ENCODE results near the gene ZCCHC4.
"Not testable (repeated sequence)": the region's sequence is repeated elsewhere in the genome, so short reads cannot be mapped to it uniquely, and the experiment has no call there.

ZCCHC4 gene

DNA sequence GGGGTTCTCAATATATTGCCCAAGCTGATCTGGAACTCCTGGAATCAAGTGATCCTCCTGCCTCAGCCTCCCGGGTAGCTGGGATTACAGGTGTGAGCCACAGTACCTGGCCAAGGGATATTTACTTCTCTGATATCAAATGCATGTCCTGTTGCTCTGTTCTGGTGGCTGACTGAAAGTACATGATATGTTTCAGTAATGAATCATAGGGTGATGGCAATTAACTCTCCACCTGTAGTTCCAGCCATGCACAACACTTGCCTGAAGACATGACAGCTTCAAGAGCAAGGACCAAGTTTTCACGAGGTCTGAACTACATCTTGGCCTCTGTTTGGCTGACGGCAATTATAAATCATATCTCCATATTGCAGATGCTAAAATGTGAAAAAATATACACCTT lies 9.1 kb downstream of the ZCCHC4 start:
- DNase-seq (ENCODE audit: low spot score) = peak; percentile 61

DNA sequence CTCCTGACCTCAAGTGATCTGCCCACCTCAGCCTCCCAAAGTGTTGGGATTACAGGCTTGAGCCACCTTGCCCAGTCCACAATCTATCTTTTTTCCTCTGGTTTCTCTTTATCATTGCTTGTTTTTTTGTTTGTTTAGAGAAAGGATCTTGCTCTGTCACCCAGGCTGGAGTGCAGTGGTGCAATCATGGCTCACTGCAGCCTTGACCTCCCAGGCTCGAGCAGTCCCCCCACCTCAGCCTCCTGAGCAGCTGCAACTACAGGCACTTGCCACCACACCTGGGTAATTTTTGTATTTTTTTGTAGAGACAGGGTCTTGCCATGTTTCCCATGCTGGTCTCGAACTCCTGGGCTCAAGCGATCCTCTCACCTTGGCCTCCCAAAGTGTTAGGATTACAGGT lies 15.9 kb downstream of the ZCCHC4 start:
- DNase-seq (ENCODE audit: low spot score) = not testable (repeated sequence)

DNA sequence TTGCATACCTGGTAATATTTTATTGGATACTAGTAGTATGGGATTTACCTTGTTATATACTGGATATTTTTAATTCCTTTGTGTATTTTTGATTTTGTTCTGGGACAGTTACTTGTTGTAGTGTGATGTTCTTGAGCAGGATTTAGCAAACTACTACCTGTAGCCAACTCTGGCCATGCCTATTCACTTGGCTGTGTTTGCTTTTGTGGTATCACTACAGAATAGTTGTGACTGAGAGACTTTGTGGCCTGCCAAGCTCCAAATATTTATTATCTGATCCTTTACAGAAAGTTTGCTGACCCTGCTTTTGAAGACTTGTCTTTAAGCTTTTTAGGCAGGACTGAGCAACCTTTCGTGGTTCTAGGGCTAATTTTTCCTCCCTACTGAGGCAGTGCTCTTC lies 17.8 kb downstream of the ZCCHC4 start:
- no peak for DNase-seq (ENCODE audit: low spot score)

DNA sequence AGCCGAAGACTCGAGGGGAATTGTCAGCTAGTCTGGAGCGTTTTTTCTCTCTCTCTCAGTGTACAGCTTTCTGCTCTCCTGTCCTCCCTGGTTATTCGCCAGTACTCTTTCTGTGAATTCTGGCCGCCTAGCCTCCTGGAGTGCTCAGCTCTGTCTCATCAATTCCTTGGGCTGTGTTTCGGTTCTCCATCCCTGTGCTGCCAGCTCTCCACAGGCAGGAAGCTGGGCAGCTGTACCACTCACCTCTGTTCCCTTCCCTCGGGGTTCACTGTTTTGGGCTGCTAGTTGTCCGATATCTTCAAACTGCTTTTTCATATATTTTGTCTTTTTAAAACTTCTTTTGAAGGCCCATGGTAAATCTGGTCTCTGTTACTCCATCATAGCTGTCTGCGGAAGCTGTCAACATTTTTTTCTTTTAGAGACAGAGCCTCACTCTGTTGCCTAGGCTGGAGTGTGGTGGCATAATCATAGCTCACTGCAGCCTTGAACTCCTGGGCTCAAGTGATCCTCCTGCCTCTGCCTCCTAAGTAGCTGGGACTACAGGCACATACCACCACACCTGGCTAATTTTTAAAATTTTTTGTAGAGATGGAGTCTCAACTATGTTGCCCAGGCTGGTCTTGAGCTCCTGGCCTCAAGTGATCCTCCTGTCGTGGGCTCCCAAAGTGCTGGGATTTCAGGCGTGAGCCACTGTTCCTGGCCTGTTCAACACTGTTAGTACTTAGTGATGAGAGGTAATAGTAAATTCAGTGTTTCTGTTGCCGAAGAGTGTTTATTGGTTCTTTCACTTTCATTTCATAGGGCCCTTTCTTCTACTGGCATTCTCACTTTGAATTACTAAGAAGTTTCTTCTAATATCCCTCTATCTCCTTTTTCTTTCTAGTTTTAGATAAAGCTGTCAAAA lies 18.6 kb downstream of the ZCCHC4 start:
- no peak for DNase-seq (ENCODE audit: low spot score)

DNA sequence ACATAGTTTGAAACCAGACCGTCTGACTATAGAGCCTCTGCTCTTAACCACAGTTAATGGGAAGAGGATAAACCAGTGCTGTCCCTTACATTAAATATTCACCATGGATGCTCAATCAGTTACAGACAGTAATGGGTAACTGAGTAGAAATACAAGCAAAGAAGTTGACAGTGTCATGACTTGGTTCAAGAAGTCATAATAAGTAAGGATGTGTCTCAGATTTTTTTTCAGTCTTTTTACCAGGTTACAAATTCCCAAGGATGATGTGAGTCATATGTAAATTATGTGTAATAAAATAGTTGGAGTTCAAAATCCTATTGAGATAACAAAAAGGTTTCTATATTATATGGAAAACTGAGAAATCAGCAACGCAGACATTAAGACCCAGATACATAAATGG lies 31.1 kb downstream of the ZCCHC4 start:
- peak; percentile 89 for DNase-seq (ENCODE audit: low spot score)

DNA sequence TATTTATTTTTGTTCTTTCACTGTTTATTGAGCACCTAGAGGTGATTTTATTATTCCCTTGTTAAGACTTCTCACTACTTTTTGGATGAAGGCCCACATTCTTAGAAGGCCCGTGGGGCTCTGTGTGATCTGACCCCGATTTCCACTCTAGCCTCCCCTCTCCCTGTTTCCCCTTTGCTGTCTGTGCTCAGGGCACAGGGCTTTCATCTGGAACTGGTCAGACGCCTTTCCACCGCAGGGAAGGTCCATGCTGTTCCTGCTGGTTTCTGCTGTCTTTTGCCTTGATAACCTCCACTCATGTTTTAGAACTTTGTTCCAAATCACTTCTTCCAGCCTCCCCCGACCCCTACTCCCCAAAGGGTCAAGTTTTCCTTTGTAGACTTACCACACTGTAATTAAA lies 33.2 kb downstream of the ZCCHC4 start:
- no peak for DNase-seq (ENCODE audit: low spot score)

DNA sequence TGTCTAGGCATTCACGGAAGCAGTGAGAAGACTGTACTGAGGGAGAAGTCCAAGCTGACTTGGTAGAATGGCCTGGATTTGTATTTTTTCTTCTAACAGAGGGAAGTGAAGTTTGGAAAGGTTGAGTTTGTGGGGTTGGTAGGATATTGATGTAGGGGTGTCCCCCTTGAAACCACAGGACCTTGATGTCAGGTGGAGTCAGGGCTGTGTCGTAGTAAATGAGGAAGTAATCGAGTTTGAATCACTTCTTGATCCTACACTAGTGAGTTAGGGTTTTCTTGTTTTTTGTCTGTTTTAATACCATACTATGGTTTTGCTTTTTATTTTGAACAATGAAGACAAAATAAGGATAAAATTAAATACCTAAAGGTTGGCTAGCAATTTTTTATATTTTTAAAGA lies 34.3 kb downstream of the ZCCHC4 start:
- DNase-seq (ENCODE audit: low spot score) = no peak

DNA sequence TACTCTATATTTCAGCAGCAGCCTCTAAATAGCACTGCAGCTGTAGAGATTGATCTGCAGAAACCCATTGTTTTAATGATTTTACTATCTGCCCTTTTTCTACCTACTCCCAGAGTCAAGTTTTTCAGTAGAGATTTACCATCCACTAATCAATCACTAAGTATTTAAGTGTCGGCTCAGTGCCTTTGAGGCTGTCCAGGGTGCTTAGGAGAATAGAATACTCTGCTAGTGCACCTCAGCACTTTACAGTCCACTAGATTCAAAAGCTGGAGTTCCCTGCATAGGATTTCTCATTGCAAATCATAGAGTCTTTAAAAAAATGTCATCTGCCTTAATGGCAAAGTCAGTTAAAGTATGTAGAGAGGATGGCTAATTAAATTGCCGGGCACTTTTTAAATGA lies 34.9 kb downstream of the ZCCHC4 start:
- peak; percentile 25 for DNase-seq (ENCODE audit: low spot score)

DNA sequence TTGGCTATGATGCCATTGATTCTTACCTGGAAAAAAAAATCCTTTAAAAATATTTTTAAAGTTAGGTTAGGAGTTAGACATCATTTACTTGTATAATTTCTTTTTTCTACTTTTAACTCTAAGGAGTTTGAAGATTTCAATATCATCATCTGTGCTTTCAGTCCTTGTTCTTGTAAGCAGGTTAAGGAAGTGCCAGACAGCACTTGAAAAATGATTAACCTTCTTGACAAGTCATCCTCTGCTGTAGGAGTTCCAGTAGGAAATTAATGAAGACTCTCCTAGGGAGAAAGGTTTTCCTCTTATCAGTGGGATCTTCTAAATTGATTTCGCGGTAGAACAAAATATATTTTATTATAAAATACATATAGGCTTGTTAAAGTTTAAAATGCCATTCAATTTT lies 35.4 kb downstream of the ZCCHC4 start:
- peak; percentile 58 for DNase-seq (ENCODE audit: low spot score)

DNA sequence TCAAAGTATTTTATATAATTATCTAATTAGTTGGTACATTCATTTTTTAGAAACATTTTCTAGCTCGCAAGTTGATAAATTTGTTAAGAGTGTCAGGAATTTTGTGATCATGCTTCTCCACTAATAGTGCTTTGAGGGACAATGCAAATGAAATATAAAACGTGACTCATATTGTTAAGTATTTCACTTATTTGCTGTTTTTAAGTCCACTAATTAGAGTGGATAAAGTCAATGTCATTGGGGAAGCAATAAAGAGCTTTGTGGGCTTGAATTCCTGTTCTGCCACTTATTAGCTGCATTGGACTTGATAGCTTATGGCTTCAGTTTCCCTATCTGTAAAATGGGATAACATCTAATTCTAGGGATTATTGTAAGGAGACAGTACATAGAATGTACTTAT lies 38.0 kb downstream of the ZCCHC4 start:
- no peak for DNase-seq (ENCODE audit: low spot score)

DNA sequence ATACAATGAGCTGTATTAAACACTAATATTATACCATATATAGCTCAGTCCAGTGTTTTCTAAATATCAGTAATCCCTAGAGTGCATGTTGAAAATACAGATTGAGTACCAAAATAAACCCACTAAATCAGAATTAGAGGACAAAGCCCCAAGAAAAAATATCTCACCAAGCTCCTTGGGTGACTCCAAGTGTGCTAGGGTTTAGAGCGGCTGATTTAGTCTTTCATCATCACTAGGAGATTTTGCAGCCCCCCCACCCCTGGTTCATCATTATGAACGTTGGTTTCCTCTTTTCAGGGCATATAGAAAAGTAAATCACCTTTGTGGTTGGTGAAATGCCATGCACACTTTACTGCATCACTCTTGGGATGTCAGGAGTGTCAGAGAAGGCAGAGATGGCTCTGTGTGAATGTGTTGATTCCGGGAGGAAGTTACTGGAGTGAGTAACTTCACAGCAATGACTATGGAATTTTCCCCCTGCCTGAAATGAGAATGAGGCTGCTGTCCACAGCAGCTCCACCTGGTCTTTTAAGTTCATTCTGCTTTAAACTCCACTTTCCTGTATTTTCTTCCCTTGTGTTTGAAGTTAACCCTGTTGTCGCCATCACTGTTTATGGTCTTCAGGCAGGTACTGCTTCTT lies 39.3 kb downstream of the ZCCHC4 start:
- DNase-seq (ENCODE audit: low spot score) = peak; percentile 81

DNA sequence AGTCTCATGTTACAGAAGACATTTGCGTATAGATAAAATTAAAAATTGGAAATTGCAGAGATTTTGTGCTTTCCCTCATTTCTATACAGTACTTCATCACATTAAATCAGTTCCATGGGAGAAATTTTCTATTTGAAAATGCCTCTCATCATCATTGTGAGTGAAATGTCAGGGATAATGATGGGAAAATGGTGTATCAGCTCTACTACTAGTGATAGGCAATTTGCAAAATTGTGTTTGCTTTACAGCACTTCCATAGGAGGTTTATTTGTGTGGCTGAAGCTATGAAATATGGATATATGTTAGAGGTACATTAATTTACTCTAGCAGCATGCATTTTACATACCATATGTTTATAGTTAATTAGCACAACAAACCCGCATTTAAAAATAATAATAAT lies 43.5 kb downstream of the ZCCHC4 start:
- no peak for DNase-seq (ENCODE audit: low spot score)

DNA sequence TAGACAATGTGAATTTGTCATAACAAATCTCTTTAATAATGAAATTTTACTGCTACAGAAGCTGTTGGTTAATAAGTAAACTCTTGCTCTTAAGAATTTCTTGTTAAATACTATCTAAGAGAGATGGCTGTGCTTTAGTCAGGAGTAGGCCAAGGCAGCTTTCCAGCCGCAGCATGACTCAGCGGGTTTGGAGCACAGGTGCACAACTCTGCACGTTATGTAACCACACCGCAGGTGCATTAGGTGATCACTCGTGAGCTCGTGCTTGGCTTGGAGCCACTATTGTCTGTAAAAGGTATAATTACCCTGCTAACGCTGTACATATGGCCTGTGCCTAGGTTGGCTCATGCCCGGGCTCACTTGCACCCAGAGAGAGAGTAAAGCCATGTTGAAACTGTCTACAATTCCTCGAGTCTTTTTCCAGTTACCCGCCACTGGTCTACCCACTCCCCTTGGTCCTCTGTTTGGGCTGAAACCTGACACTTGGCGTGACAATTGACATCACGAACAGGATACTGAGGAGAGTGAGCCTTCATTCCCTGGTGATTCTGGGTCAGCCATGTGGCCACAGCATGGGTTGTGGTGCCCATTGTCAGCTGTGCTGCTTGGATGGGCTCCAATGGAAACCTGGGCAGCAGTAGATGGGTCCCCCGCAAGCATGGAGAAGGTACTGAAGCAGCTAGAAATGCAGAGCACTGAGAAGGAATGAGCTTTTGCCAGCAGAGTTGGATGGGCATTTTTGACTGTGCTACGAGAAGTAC lies 46.1 kb downstream of the ZCCHC4 start:
- peak; percentile 90 for DNase-seq (ENCODE audit: low spot score)

DNA sequence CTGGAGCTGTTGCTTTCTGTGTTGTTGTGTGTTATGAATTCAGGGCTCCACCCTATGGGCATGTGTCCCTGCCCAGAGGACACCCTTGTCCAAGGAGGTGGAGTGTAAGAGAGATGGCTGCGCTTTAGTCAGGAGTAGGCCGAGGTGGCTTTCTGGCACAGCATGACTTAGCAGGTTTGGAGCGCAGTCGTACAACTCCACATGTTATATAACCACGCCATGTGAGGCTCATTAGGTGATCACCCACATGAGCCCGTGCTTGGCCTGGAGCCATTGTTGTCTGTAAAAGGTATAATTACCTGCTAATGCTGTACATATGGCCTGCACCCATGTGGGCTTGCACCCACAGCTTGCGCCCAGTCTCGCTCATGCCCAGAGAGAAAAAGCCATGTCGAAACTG lies 48.7 kb downstream of the ZCCHC4 start:
- DNase-seq (ENCODE audit: low spot score) = no peak

DNA sequence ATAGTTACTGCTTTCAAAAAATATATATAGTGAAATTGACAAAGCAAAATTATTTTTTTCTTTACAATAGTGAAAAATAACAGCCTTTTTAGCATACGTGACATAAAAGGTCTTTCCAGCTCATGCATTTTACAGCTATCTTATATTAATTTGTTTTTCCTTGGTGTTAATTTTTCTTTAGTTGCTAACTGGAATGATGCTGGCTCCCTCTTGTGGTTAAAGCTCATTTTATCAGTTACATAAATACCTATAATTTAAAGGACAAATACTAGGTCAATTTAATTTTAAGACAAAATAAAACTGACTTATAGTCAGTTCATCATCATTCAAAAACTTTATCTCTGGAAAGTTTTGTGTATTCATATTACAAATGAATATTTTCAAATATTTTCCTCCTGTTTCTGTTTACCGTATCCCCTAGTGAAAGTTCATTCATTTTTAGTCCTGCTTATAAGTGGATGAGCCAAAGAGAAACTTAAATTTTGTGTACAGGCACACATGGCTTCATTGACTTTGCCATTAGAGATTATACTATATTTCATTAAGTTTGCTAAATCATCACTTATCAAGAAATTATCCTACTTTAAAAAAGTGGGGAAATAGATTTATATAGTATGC lies 54.5 kb downstream of the ZCCHC4 start:
- peak; percentile 62 for DNase-seq (ENCODE audit: low spot score)

DNA sequence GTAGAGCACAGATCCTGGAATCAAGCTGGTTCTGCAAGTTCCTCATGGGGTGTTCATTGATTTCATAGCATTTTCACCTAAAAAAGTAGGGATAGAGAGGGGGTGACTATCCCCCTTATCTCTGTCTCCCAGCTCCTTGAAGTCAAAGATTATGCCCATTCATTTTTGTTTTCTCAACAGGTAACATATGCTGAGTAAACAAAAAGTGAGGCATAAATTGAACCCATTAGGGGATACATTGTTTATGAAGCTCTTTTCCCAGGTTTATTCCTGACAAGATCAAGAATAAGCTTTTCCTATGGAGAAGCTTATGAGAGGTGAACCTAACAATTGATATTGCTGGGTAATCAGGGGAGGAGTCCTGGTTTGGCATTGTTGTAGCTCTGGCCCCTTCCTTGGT lies 55.3 kb downstream of the ZCCHC4 start:
- DNase-seq (ENCODE audit: low spot score) = no peak

DNA sequence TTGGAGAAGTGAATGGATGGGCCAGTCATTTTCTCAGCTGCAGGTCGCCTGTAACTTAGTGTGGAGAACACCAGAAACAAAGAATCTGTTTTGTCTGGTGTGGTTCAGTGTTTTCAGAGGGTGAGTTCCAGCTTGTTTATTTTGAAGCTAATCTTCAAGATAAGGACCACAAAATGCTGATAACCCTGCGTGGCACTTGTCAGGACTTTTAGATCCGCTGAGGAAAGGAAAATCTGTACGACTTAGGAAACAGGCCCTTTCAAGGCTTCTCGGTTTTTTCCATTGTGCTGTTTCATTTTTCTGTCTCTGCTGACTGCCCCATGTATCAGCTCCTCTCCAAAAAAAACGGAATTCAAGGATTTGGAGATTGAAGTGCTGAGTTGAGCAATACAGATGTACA lies 55.7 kb downstream of the ZCCHC4 start:
- DNase-seq (ENCODE audit: low spot score) = no peak

DNA sequence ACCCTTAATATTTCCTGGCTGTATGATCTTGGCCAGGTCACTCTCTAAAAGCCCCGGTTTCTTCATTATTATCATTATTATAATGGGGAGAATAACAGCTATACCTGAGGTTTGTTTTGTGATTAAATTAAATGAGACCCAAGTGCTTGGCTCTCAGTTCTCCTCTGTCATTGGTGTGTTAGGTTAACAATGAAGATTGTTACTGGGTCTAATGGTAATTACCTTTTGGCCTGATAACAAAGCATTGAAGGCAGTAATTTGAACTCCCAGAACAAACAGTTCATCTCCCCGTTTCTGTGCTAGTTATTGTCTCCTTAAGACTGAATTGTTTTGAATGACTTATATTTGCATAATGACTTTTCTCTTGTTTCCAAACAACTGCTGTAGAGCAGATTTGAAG lies 57.7 kb downstream of the ZCCHC4 start:
- DNase-seq (ENCODE audit: low spot score) = no peak

DNA sequence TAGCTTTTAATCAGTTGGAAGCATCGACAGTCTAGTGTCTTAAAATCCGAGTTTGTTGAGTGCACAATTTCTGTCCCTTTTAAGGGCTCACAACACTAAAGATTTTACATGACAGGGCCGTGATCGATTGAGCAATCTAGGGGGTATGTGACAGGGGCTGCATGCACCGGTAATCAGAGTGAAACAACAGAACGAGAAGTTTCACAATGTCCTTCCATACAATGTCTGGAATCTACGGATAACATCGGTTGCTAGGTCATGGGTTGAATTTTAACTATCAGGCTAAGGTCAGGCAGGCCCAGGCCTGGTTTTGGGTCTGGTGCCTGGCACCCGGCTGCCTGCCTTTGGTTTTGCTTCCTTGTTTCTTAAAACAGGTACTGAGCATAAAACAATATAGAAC lies 60.0 kb downstream of the ZCCHC4 start:
- peak; percentile 57 for DNase-seq (ENCODE audit: low spot score)

DNA sequence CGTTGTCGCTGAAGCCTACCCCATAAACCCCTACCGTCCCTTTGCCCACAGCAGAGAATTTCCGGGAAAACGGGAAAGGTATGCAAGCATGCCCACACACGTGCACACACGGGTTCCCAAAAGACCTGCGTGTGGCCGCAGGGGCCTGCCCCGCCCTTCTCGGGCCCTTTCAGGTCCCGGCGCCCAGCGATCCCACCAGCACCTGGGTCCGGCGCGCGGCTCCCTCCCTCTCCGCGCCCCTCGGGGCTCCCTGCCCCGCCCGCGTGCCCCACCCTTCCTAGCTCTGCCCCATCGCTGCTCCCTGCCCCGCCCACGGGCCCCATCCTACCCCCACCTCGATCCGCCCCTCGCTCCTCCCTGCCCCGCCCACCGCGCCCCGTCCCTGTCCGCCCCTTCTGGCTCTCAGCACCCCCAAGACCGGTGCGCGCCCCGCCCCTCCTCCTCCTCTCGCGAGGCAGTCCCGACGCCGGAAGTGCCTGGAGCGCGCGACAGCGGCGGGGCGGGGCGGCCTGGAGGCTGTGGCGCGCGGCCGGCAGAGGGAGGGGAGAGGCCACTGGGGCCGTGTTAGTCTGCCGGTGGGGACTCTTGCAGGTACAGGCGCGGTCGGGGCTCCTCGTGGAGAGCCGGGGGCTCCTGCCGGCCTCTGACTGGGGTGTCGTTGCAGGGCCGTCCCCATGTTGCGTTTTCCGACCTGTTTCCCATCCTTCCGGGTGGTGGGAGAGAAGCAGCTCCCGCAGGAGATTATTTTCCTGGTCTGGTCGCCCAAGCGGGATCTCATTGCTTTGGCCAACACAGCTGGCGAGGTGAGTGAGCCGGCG lies 64.4 kb downstream of the ZCCHC4 start, which contains the start of gene ANAPC4:
TSS of gene ANAPC4 (plus strand) at position 510 of the 818 bp plus-strand sequence. CDS start at position 675, 165 bp downstream.
- peak; percentile 94 for DNase-seq (ENCODE audit: low spot score)
